RKO (cell line): ENCODE data around the gene ARHGAP26.

Experiments used
- DNase-seq: peaks from one replicate; pipeline ENCODE4 v3.0.0-alpha.2; 2016; ENCODE audit warnings: low spot score

ARHGAP26 gene

DNA sequence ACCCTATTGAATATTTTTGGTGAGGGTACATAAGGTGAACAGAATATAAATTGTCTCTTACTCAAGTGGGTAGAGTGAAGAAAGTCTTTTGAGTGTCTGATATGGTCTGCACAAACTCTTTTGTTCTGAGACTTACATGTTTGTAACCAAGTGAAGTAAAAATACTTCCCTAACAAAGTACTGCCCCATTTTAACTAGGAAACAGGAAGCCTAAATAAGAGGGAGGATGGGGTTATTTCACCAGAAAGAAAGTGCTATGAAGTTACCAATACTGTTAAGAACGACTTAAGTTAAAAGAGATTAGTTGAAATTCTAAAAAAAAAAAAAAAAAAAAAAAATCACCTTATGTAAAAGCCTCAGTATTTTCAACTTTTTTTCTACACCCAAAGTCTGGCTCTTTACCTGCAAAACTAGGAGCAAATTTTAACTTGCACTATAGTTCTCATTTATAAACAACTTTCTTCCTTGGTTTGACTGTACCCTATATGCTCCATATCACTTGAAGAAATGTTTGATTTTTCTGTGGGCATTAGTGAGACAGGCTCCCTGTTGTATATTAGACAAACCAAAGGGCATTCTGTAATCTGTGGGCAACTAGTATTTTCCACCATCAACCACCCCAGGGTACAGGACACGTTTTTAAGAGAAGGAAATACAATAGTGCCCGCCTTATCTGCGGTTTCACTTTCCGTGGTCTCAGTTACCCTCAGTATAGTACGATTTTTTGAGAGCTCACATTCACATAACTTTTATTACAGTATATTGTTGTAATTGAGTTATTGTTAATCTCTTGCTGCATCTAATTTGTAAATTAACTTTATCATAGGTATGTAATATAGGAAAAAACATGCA lies 505.6 kb downstream of the ARHGAP26 start:
- DNase-seq: no peak

DNA sequence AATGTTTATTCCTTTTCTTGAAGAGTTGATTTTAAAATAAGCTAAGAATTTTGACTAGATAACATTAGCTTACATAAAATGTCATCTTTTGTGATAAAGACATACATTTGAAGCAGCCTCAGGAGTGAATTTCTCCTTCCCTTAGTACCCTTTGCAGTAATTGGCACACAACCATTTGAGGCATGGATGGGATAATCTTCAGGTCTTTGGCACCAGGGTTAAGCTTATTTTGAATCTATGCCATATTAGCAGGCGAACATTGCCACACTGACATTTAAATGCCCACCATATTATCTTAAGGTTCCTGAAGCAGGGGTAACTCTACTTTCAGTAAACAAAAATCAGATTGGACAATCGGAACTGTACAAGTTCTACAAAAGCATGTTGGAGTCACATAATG lies 507.4 kb downstream of the ARHGAP26 start:
- DNase-seq: no peak
